RWPE2 (cell line): ENCODE data around the gene RGMA.

Source experiments
- ATAC-seq: fragments of 200-7000 bp; cut with Tn5 transposase; 3 replicates; pipeline ENCODE4 v1.9.1; 2021; ENCODE audit warnings: low read depth
- DNase-seq: peaks from one replicate; pipeline ENCODE4 v3.0.0-alpha.2; 2020; ENCODE audit warnings: low spot score
- H3K27ac ChIP-seq: fragments of 450-650 bp; 2 replicates; pipeline ENCODE4 v1.5.1; 2017; ENCODE audit warnings: mild to moderate bottlenecking; ENCODE audit not compliant: poor library complexity, severe bottlenecking
- H3K27me3 ChIP-seq: fragments of 250-450 bp; sonication (Bioruptor Pico); 2 replicates; pipeline ENCODE4 v1.5.1; 2021; ENCODE audit warnings: mild to moderate bottlenecking, moderate library complexity; ENCODE audit not compliant: insufficient read depth, poor library complexity, severe bottlenecking
- H3K36me3 ChIP-seq: fragments of 250-450 bp; sonication (Bioruptor Pico); 2 replicates; pipeline ENCODE4 v1.5.1; 2020; ENCODE audit warnings: low read depth, mild to moderate bottlenecking, moderate library complexity
- H3K4me1 ChIP-seq: fragments of 250-450 bp; sonication (Bioruptor Pico); 2 replicates; pipeline ENCODE4 v1.5.1; 2021; ENCODE audit warnings: mild to moderate bottlenecking, moderate library complexity; ENCODE audit not compliant: insufficient read depth, poor library complexity, severe bottlenecking
- H3K4me3 ChIP-seq: fragments of 250-450 bp; sonication (Bioruptor Pico); 2 replicates; pipeline ENCODE4 v1.5.1; 2021; ENCODE audit warnings: mild to moderate bottlenecking, moderate library complexity; ENCODE audit not compliant: severe bottlenecking
- H3K9me3 ChIP-seq: fragments of 250-450 bp; sonication (Bioruptor Pico); 2 replicates; pipeline ENCODE4 v1.5.1; 2021; ENCODE audit warnings: mild to moderate bottlenecking, moderate library complexity; ENCODE audit not compliant: severe bottlenecking
- CTCF ChIP-seq: fragments of 450-650 bp; IDR thresholded peaks from one replicate; pipeline ENCODE4 v1.5.1; 2017; ENCODE audit warnings: mild to moderate bottlenecking, moderate library complexity; ENCODE audit not compliant: poor library complexity, severe bottlenecking

RGMA gene

GRCh38 chr15:93047621-93048425 is 41.2 kb downstream of the RGMA start:
- DNase-seq = no peak
- no peak for ATAC-seq
- Histone ChIP-seq H3K36me3 (no peaks in the 10 kb centered on the region), H3K9me3 (peaks cover 3% of the 10 kb centered on the region), H3K27ac (no peak overlapping the region), H3K27me3 (no peaks in the 10 kb centered on the region), H3K4me1 (no peaks in the 10 kb centered on the region), H3K4me3 (no peak overlapping the region)
- TF ChIP-seq CTCF = no peak

GRCh38 chr15:93046721-93047120 is 42.3 kb downstream of the RGMA start:
- Histone ChIP-seq H3K9me3 (peaks cover 3% of the 10 kb centered on the region), H3K4me1 (no peaks in the 10 kb centered on the region), H3K27ac (no peak overlapping the region), H3K36me3 (no peaks in the 10 kb centered on the region), H3K27me3 (no peaks in the 10 kb centered on the region), H3K4me3 (no peak overlapping the region)
- no peak for DNase-seq
- no peak for TF ChIP-seq CTCF
- no peak for ATAC-seq

GRCh38 chr15:93046120-93046519 is 42.9 kb downstream of the RGMA start:
- Histone ChIP-seq H3K36me3 (no peaks in the 10 kb centered on the region), H3K27me3 (no peaks in the 10 kb centered on the region), H3K9me3 (peaks cover 3% of the 10 kb centered on the region), H3K4me3 (no peak overlapping the region), H3K27ac (no peak overlapping the region), H3K4me1 (no peaks in the 10 kb centered on the region)
- ATAC-seq (no peak), DNase-seq (no peak)
- TF ChIP-seq CTCF = no peak

- Histone ChIP-seq H3K27ac (no peak overlapping the region), H3K36me3 (no peaks in the 10 kb centered on the region), H3K9me3 (peaks cover 3% of the 10 kb centered on the region), H3K4me1 (no peaks in the 10 kb centered on the region), H3K4me3 (no peak overlapping the region), H3K27me3 (no peaks in the 10 kb centered on the region)
- no peak for ATAC-seq
- DNase-seq = no peak
- no peak for TF ChIP-seq CTCF
Observed at GRCh38 chr15:93045191-93045785, 43.7 kb downstream of the RGMA start.
